ENCODE data around the gene EMP1.

The EMP1 gene

DNA sequence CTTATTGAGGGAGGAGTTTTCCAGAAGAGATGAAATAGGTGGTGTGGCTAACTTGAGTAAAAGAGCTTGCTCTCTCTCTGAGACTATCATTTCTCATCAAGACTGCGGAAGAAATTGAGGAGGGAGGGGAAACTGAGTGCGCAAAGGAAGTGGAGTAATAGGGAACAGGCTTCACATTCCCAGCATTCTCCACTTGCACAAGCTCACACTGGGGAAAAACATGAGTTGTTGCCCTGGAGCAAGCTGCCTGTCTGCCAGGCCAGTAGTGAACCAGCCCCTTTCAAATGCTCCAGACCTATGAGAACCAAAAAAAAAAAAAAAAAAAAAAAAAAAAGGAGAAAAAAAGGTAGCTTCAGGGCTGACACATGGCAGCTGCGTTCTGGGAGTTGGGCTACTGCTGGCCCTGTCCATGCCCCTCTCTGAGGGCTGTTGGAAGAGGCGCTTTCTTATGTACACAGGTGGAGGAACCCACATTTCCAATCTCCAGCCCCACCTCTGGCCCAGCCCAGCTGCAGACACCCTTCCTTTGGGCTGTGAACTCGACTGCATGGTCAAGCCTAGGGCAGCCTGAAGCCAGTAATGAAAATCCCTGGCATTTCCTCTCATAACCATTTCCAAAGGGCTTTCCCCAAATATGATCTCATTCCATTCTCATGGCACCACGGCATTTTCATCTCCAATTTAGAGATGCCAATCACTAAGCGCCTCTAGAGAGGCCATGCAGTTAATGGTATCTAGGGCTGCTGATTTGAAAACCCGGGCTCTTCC is 32.5 kb upstream of the EMP1 start:
- TF ChIP-seq CTCF (IDR thresholded peaks at IDR 0.05; ENCODE audit: extremely low read depth, insufficient read depth, missing control alignments): no peak
- in situ Hi-C loops (cut with MboI; ENCODE audit: low pct_unique_long_range_greater_than_20kb, low sequenced_read_pairs, unreplicated experiment): no loop called here
- no peak for DNase-seq (ENCODE audit: low spot score)

GRCh38 chr12:13164921-13165616 is 31.5 kb upstream of the EMP1 start:
- TF ChIP-seq CTCF (IDR thresholded peaks at IDR 0.05; ENCODE audit: extremely low read depth, insufficient read depth, missing control alignments): no peak
- in situ Hi-C loops (cut with MboI; ENCODE audit: low pct_unique_long_range_greater_than_20kb, low sequenced_read_pairs, unreplicated experiment): no loop called here
- no peak for DNase-seq (ENCODE audit: low spot score)

DNA sequence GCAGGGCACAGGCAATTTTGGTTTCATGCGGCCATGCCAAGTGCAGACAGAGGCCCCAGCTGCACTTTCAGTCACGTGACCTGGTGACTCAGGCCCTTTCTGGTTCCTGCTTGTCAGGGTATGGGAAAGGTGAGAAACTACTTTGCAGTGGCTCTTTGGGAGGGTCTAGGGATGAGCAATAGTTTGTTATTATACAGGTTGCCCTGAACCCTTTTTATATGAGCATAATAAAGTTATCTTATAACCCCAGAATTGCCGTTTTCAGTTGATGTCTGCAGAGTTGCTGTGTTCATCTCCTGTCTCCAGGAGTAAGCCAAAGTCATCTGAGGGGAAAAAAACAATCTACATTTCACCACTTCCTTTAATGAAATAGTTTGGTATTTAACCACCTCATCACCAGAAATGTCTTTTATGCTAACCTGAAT is 30.9 kb upstream of the EMP1 start:
- in situ Hi-C loops (cut with MboI; ENCODE audit: low pct_unique_long_range_greater_than_20kb, low sequenced_read_pairs, unreplicated experiment): no loop called here
- peak; percentile 11 for DNase-seq (ENCODE audit: low spot score)
- no peak for TF ChIP-seq CTCF (IDR thresholded peaks at IDR 0.05; ENCODE audit: extremely low read depth, insufficient read depth, missing control alignments)

GRCh38 chr12:13167226-13167625 is 29.3 kb upstream of the EMP1 start:
- TF ChIP-seq CTCF (IDR thresholded peaks at IDR 0.05; ENCODE audit: extremely low read depth, insufficient read depth, missing control alignments): no peak
- in situ Hi-C loops (cut with MboI; ENCODE audit: low pct_unique_long_range_greater_than_20kb, low sequenced_read_pairs, unreplicated experiment): no loop called here
- DNase-seq (ENCODE audit: low spot score): no peak

GRCh38 chr12:13167906-13168305 is 28.6 kb upstream of the EMP1 start:
- no peak for DNase-seq (ENCODE audit: low spot score)
- in situ Hi-C loops (cut with MboI; ENCODE audit: low pct_unique_long_range_greater_than_20kb, low sequenced_read_pairs, unreplicated experiment): no loop called here
- no peak for TF ChIP-seq CTCF (IDR thresholded peaks at IDR 0.05; ENCODE audit: extremely low read depth, insufficient read depth, missing control alignments)

DNA sequence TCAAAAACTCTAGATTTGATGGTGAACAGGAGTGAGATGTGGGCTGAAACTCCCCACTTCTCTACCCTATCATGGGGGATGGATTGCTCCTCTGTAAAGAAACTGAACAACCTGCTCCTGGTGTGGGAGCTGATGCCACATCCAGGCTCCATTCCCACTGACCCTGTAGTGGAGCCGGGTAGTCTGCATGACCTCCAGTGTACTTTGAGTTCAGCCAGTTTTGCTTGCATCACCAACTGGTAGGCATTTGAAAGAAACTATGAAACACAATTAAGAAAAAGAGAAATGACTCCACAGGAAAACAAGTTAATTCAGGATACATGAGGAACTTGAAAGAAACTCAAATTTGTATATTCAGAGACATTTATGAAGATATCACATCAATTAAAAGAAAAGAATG is 27.3 kb upstream of the EMP1 start:
- DNase-seq (ENCODE audit: low spot score): no peak
- TF ChIP-seq CTCF (IDR thresholded peaks at IDR 0.05; ENCODE audit: extremely low read depth, insufficient read depth, missing control alignments): no peak
- in situ Hi-C loops (cut with MboI; ENCODE audit: low pct_unique_long_range_greater_than_20kb, low sequenced_read_pairs, unreplicated experiment): no loop called here
